A673 (cell line): ENCODE results near the gene DOCK4. TPM values are rescaled to one million over a fixed set of nuclear protein-coding genes. Genes with fewer than 3 reads are reported as not detected.

ENCODE experiments used
- BruUV-seq: library from RNA; stranded (reverse); fragments of 400-500 nt; replicated peaks from 2 replicates; lab custom pipeline; 2021; lab: Mats Ljungman, UMichigan
- CTCF ChIA-PET: fragments of 300-600 bp; sonication (Branson Sonifier 250); formaldehyde crosslinking; loops from one replicate; lab custom pipeline; 2022; ENCODE audit warnings: antibody characterized with exemption; lab: Charles Lee
- POLR2A ChIA-PET: fragments of 300-600 bp; sonication (Branson Sonifier 250); formaldehyde crosslinking; loops from one replicate; lab custom pipeline; 2022; ENCODE audit warnings: antibody characterized with exemption; ENCODE audit not compliant: low non-redundant PET; lab: Charles Lee
- DNase-seq: peaks from one replicate; pipeline ENCODE4 v3.0.0-alpha.2; 2015; ENCODE audit warnings: low spot score
- H3K27ac ChIP-seq: fragments of 200-600 bp; sonication (generic); 2 replicates; pipeline ENCODE4 v1.5.1; 2016; ENCODE audit warnings: mixed run types, low read depth, mild to moderate bottlenecking, mixed read lengths, antibody characterized with exemption, low read length; ENCODE audit not compliant: poor library complexity, severe bottlenecking
- H3K27me3 ChIP-seq: fragments of 200-600 bp; sonication (generic); replicated peaks from 2 replicates; pipeline ENCODE4 v1.6.1; 2017; ENCODE audit warnings: mixed run types, low read depth, mild to moderate bottlenecking, mixed read lengths, antibody characterized with exemption, low read length; ENCODE audit not compliant: insufficient read depth, poor library complexity
- H3K36me3 ChIP-seq: fragments of 200-600 bp; sonication (generic); 2 replicates; pipeline ENCODE4 v1.6.1; 2016; ENCODE audit warnings: mixed run types, mild to moderate bottlenecking, mixed read lengths, antibody characterized with exemption, low read length; ENCODE audit not compliant: insufficient read depth, poor library complexity, severe bottlenecking
- H3K4me1 ChIP-seq: fragments of 200-600 bp; sonication (generic); 2 replicates; pipeline ENCODE4 v1.6.1; 2017; ENCODE audit warnings: mixed run types, mild to moderate bottlenecking, mixed read lengths, antibody characterized with exemption, low read length; ENCODE audit not compliant: insufficient read depth, poor library complexity, severe bottlenecking
- H3K4me3 ChIP-seq: fragments of 200-600 bp; sonication (generic); 2 replicates; pipeline ENCODE4 v1.5.1; 2016; ENCODE audit warnings: low read depth, mixed run types, mild to moderate bottlenecking, mixed read lengths, low read length; ENCODE audit not compliant: poor library complexity, severe bottlenecking
- H3K9me3 ChIP-seq: fragments of 200-600 bp; sonication (generic); 2 replicates; pipeline ENCODE4 v1.6.1; 2016; ENCODE audit warnings: mixed run types, low read depth, mild to moderate bottlenecking, mixed read lengths, antibody characterized with exemption, low read length; ENCODE audit not compliant: poor library complexity, severe bottlenecking
- CTCF ChIP-seq: fragments of 300-800, 200-600 bp; sonication (generic); conservative IDR thresholded peaks from 2 replicates; pipeline ENCODE4 v1.5.1; 2017; ENCODE audit warnings: low read depth, mild to moderate bottlenecking, antibody characterized with exemption, low read length, moderate library complexity, mixed read lengths
- EZH2 ChIP-seq: fragments of 200-600 bp; sonication (generic); IDR thresholded peaks from 2 replicates; pipeline ENCODE4 v1.6.1; 2017; ENCODE audit warnings: borderline replicate concordance, low read depth, mild to moderate bottlenecking, mixed read lengths, antibody characterized with exemption, low read length; ENCODE audit not compliant: poor library complexity, severe bottlenecking
- intact Hi-C: fragments of 100-400 bp; cut with micrococcal nuclease; formaldehyde crosslinking; loops from one replicate; pipeline ENCODE4 v1.10.0; 2022; ENCODE audit not compliant: unreplicated experiment
- total RNA-seq: library from RNA; stranded (reverse); gene quantifications from 2 replicates; pipeline ENCODE4 v1.2.3, GENCODE V29; 2021

The DOCK4 gene
- total RNA-seq, 1 experiment from 2014 or later = 28.5 TPM

- Histone ChIP-seq H3K36me3 (no peaks in the 10 kb centered on the region), H3K27ac (no peak overlapping the region), H3K4me1 (no peaks in the 10 kb centered on the region), H3K4me3 (no peak overlapping the region), H3K27me3 (no peaks in the 10 kb centered on the region), H3K9me3 (no peaks in the 10 kb centered on the region)
- intact Hi-C loops = no loop called here
- ChIA-PET POLR2A (no interaction called here), CTCF (no interaction called here)
- DNase-seq = no peak
- no TSS peak for BruUV-seq
- TF ChIP-seq CTCF = no peak
- TF ChIP-seq EZH2 = no peak
Measured at GRCh38 chr7:111718886-111719285, 487.3 kb downstream of the DOCK4 start.

- no peaks in the 10 kb centered on the region for H3K9me3 ChIP-seq
- POLR2A ChIA-PET = no interaction called here
- intact Hi-C loops = no loop called here
- TF ChIP-seq EZH2 (no peak), CTCF (no peak)
- H3K27me3 ChIP-seq = no peaks in the 10 kb centered on the region
- no peaks in the 10 kb centered on the region for H3K4me1 ChIP-seq
- CTCF ChIA-PET = no interaction called here
- DNase-seq = no peak
- no TSS peak for BruUV-seq
- H3K4me3 ChIP-seq = no peak overlapping the region
- H3K27ac ChIP-seq = no peak overlapping the region
- no peaks in the 10 kb centered on the region for H3K36me3 ChIP-seq
Measured at GRCh38 chr7:111711426-111712065, 494.7 kb downstream of the DOCK4 start.

- BruUV-seq = no TSS peak
- ChIA-PET CTCF (no interaction called here), POLR2A (no interaction called here)
- H3K4me3 ChIP-seq = no peak overlapping the region
- intact Hi-C loops = no loop called here
- DNase-seq = no peak
- H3K27ac ChIP-seq = no peak overlapping the region
- no peaks in the 10 kb centered on the region for H3K36me3 ChIP-seq
- H3K9me3 ChIP-seq = no peaks in the 10 kb centered on the region
- no peaks in the 10 kb centered on the region for H3K27me3 ChIP-seq
- TF ChIP-seq EZH2 = no peak
- TF ChIP-seq CTCF = no peak
- H3K4me1 ChIP-seq = no peaks in the 10 kb centered on the region
Measured at GRCh38 chr7:111710839-111711380, 495.3 kb downstream of the DOCK4 start.
